GM21447 (cell line): ENCODE data around the gene ACOT7.
"Not testable (repeated sequence)": the region's sequence is repeated elsewhere in the genome, so short reads cannot be mapped to it uniquely, and the experiment has no call there.

Source experiments
- ATAC-seq: cut with Tn5 transposase; IDR thresholded peaks from one replicate; pipeline ENCODE4 v1.9.1; 2021; ENCODE audit not compliant: unreplicated experiment

Gene ACOT7

DNA sequence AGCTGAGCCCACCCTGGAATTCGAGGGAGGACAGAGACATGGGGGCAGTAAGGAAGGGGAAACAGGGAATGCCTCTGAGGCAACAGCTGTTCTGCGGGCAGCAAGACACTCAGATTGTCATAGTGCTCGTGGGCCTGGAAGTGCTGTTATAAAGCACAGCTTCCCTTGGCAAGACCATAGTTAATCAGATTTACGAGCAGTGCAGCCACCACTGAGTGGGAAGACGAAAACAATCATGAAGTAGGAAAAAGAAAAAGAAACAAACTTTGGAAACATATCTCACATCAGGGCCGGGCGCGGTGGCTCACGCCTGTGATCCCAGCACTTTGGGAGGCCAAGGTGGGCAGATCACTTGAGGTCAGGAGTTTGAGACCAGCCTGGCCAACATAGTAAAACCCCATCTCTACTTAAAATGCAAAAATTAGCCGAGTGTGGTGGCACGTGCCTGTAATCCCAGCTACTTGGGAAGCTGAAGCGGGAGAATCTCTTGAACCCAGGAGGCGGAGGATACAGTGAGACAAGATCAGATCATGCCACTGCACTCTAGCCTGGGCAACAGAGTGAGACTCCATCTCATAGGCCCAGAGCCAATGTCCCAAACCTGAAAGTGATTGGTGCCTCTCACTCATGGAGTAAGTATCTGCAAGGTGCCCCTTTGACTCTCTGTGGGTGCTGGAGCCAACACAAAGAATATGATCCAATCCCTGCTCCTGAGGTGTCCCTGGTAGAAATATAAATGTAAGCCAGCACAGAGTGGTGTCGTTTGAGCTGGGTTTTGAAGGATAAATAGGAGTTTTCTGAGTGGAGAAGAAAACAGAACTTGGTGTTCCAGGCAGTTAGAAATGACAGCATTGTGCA, 77.1 kb downstream of the ACOT7 start:
- ATAC-seq = no peak

DNA sequence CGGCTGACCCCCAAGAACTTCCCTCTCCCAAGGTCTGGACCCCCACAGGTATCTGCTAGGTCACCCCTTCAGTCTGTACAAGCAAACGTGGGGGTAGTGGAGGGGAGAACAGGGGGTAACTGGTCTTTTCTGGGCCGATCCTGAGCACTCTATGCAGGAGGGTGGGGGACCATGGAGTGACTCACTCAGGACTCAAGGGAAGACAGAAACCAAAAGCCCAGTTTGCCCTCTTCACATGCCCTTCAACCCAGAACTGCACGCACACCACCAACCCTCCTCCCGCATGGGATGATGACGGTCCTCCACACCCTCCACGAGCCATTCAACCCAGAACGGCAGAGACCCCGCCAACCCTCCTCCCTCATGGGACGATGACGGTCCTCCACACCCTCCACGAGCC, 79.1 kb downstream of the ACOT7 start:
- no peak for ATAC-seq

- no peak for ATAC-seq
Measured at GRCh38 chr1:6313393-6314200, 80.0 kb downstream of the ACOT7 start.

DNA sequence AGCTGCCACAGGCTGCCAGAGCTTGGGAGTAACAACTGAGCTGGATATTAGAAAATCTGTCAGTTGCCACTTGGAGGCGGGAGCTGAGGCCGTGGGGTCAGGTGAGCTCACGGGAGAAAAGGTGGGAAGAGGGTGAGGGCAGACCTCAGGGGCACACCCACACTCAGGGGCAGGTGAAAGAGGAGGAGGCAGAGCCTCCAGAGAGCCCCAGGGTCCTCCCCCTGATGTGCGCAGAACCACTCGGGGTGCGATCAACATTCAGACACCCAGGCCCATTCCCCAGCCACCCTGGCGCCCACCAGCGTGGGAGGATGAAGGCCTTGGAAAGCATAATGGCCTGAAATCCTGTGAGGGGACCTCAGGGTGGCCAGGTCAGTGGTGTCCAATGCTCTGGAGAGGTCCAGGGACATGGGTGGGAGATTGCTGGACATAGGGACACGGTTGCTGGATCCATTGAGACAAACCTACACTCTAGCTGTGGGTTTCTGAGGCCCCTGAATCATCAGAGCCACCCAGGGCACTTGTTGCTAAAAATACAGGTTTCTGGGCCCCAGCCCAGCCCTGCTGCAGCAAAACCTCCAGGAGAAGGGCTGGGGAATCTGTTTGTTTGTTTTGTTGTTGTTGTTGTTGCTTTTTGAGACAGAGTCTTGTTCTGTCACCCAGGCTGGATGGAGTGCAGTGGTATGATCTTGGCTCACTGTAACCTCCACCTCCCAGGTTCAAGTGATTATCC, 83.3 kb downstream of the ACOT7 start:
- no peak for ATAC-seq

- ATAC-seq = no peak
Measured at GRCh38 chr1:6309564-6309963, 84.0 kb downstream of the ACOT7 start.

DNA sequence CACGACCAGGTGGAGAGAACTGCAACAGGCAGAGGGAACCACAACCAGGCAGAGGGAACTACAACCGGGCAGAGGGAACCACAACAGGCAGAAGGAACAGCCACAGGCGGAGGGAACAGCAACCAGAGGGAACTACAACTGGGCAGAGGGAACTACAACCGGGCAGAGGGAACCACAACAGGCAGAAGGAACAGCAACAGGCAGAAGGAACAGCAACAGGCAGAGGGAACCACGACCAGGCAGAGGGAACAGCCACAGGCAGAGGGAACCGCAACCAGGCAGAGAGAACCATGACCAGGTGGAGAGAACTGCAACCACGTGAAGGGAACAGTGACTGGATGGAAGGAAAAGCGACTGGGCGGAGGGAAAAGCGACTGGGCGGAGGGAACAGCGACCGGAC, 85.1 kb downstream of the ACOT7 start:
- no peak for ATAC-seq

DNA sequence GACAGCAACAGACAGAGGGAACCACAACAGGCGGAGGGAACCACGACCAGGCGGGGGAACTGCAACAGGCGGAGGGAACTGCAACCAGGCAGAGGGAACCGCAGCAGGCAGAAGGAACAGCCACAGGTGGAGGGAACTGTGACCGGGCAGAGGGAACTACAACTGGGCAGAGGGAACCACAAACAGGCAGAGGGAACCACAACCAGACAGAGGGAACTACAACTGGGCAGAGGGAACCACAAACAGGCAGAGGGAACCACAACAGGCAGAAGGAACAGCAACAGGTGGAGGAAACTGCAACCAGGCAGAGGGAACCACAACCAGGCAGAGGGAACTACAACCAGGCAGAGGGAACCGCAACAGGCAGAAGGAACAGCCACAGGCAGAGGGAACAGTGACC, 85.9 kb downstream of the ACOT7 start:
- not testable (repeated sequence) for ATAC-seq

DNA sequence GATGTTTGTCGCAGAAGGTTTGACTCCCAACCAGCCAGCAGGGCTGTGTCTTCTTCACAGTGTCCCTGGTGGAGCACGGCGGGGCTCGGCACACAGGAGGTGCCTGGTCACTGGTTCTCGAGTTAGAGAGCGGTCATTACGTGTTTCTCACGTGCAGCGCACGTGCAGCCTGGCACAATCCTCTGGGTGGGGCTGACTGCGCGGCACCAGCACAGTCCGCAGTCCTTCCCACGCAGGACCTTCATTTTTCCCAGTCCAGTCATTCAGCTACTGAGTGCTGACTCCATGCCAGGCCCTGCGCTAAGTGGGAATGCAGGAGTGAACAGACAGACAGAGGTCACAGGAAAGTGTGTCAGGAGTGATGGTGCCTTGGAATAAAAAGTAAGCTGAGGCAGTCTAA, 86.5 kb downstream of the ACOT7 start:
- no peak for ATAC-seq

GRCh38 chr1:6303397-6304012, 90.1 kb downstream of the ACOT7 start:
- ATAC-seq = no peak

GRCh38 chr1:6302568-6302967, 91.0 kb downstream of the ACOT7 start:
- no peak for ATAC-seq

GRCh38 chr1:6301526-6301925, 92.0 kb downstream of the ACOT7 start:
- no peak for ATAC-seq

DNA sequence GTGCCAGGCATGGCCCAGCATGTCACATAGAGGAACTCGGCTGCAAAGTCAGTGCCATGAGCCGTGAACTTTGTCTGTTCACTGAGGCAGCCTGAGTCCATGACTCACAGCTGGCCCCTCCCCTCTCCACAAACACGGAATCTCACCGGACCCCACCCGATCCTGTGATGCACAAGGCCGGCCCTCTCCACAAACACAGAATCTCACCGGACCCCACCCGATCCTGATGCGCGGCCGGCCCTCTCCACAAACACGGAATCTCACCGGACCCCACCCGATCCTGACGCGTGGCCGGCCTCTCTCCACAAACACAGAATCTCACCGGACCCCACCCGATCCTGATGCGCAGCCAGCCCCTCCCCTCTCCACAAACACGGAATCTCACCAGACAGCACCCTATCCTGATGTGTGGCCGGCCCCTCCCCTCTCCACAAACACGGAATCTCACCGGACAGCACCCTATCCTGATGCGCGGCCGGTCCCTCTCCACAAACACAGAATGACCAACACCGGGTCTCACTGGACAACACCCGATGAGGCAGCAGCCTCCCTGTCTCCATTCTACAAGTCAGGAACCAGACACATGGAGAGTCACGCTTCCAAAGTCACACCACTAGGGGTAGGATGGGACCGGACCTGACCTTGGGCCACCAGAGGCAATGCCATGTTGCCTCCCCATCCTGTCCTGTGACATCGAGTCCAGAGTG, 93.1 kb downstream of the ACOT7 start:
- ATAC-seq = no peak

- ATAC-seq = no peak
Measured at GRCh38 chr1:6299557-6300165, 93.9 kb downstream of the ACOT7 start.

DNA sequence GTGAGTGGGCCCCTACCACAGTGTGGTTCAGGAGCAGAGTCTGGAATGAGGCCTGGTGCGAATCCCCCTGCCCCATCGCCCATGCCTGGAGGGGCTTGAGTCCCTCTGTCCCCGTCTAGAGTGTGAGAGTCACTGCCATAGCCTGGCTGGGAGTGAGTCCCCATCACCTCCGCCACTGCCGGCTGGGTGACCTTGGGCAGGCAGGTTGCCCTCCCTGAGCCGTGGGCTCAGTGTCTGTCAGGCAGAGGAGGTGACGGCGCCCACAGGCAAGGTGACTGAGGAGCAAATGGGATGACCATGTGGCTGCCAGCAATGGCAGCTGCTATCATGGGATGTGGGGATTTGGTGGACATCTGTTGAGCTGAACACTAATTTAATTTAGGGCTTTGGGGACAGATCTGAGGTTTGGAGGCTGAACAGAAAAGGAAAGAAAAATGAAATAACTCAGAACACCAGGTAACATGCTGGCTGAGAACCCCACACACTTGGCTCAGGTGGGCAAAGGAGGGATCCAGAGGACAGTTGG, 94.6 kb downstream of the ACOT7 start:
- ATAC-seq = no peak

DNA sequence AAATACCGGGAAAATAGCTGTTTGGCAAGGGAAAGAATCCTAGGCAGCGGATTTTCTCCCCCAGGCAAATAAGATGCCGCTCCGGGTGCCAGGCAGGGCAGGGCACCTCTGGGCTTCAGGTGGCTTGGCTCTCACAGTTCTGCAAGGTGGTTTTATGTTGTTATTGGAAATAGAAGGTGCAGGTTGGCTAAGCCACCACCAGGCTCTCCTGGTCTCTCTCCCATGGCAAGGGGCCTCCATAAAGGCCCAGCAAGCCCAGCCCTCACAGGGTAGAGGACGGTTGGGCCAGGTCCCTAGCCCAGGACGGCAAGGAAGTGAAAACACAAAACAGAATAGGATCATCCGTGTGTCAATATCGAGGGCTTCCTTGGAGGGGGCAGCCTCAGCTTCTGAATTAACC, 95.0 kb downstream of the ACOT7 start:
- no peak for ATAC-seq

GRCh38 chr1:6295910-6296309, 97.7 kb downstream of the ACOT7 start:
- no peak for ATAC-seq

GRCh38 chr1:6294890-6295556, 98.5 kb downstream of the ACOT7 start:
- no peak for ATAC-seq

- no peak for ATAC-seq
Measured at GRCh38 chr1:6294080-6294889, 99.3 kb downstream of the ACOT7 start.
